ENCODE results near the gene EPHB2. TPM values are rescaled to one million over a fixed set of nuclear protein-coding genes. Genes with fewer than 3 reads are reported as not detected.

Gene EPHB2
- total RNA-seq, 1 experiment from 2014 or later, result 4.3 TPM

GRCh38 chr1:22851517-22851916 is 140.9 kb downstream of the EPHB2 start:
- H3K27me3 ChIP-seq (replicated peaks), result peaks cover 4% of the 10 kb centered on the region; the same call in 1 of the 2 replicates
- no peak overlapping the region for H3K27ac ChIP-seq
- no peaks in the 10 kb centered on the region for H3K36me3 ChIP-seq
- no peaks in the 10 kb centered on the region for H3K9me3 ChIP-seq (replicated peaks)
- no peaks in the 10 kb centered on the region for H3K4me1 ChIP-seq (replicated peaks)
- no peak for DNase-seq (ENCODE audit: low read depth in 1 of 2, low spot score in 2 of 2)
- no peak overlapping the region for H3K4me3 ChIP-seq

GRCh38 chr1:22852144-22852655 is 141.6 kb downstream of the EPHB2 start:
- Histone ChIP-seq H3K27me3 (replicated peaks) (peaks cover 4% of the 10 kb centered on the region; the same call in 1 of the 2 replicates), H3K9me3 (replicated peaks) (no peaks in the 10 kb centered on the region), H3K36me3 (no peaks in the 10 kb centered on the region), H3K4me3 (no peak overlapping the region), H3K4me1 (replicated peaks) (no peaks in the 10 kb centered on the region), H3K27ac (no peak overlapping the region)
- DNase-seq (ENCODE audit: low read depth in 1 of 2, low spot score in 2 of 2), result no peak

- H3K4me1 ChIP-seq (replicated peaks), result no peaks in the 10 kb centered on the region
- peaks cover 4% of the 10 kb centered on the region; the same call in 1 of the 2 replicates for H3K27me3 ChIP-seq (replicated peaks)
- H3K4me3 ChIP-seq, result no peak overlapping the region
- H3K36me3 ChIP-seq, result no peaks in the 10 kb centered on the region
- no peak overlapping the region for H3K27ac ChIP-seq
- no peaks in the 10 kb centered on the region for H3K9me3 ChIP-seq (replicated peaks)
- DNase-seq (ENCODE audit: low read depth in 1 of 2, low spot score in 2 of 2), result no peak
Observed at GRCh38 chr1:22853651-22854185, 143.1 kb downstream of the EPHB2 start.

- Histone ChIP-seq H3K27ac (no peak overlapping the region), H3K4me1 (replicated peaks) (no peaks in the 10 kb centered on the region)
Observed at GRCh38 chr1:22854688-22855565, 144.3 kb downstream of the EPHB2 start.

GRCh38 chr1:22855668-22856606 is 145.3 kb downstream of the EPHB2 start:
- DNase-seq (ENCODE audit: low read depth in 1 of 2, low spot score in 2 of 2), result no peak
- Histone ChIP-seq H3K4me1 (replicated peaks) (no peaks in the 10 kb centered on the region), H3K36me3 (no peaks in the 10 kb centered on the region), H3K27me3 (replicated peaks) (peaks cover 4% of the 10 kb centered on the region; the same call in 1 of the 2 replicates), H3K9me3 (replicated peaks) (no peaks in the 10 kb centered on the region), H3K4me3 (no peak overlapping the region), H3K27ac (no peak overlapping the region)

More at GRCh38 chr1:22854688-22855565, 144.3 kb downstream of the EPHB2 start:
- H3K4me3 ChIP-seq, result no peak overlapping the region
- H3K9me3 ChIP-seq (replicated peaks), result no peaks in the 10 kb centered on the region
- H3K27me3 ChIP-seq (replicated peaks), result peaks cover 4% of the 10 kb centered on the region; the same call in 1 of the 2 replicates
- no peaks in the 10 kb centered on the region for H3K36me3 ChIP-seq
- DNase-seq (ENCODE audit: low read depth in 1 of 2, low spot score in 2 of 2), result no peak

GRCh38 chr1:22857661-22858060 is 147.0 kb downstream of the EPHB2 start:
- Histone ChIP-seq H3K27ac (no peak overlapping the region), H3K36me3 (no peaks in the 10 kb centered on the region), H3K9me3 (replicated peaks) (no peaks in the 10 kb centered on the region), H3K27me3 (replicated peaks) (peaks cover 4% of the 10 kb centered on the region; the same call in 1 of the 2 replicates), H3K4me1 (replicated peaks) (no peaks in the 10 kb centered on the region), H3K4me3 (no peak overlapping the region)
- no peak for DNase-seq (ENCODE audit: low read depth in 1 of 2, low spot score in 2 of 2)

GRCh38 chr1:22860414-22860800 is 149.8 kb downstream of the EPHB2 start:
- H3K9me3 ChIP-seq (replicated peaks), result no peaks in the 10 kb centered on the region

GRCh38 chr1:22860883-22861385 is 150.3 kb downstream of the EPHB2 start:
- Histone ChIP-seq H3K4me3 (no peak overlapping the region), H3K4me1 (replicated peaks) (no peaks in the 10 kb centered on the region), H3K36me3 (no peaks in the 10 kb centered on the region), H3K27ac (no peak overlapping the region), H3K9me3 (replicated peaks) (no peaks in the 10 kb centered on the region), H3K27me3 (replicated peaks) (no peaks in the 10 kb centered on the region)
- DNase-seq (ENCODE audit: low read depth in 1 of 2, low spot score in 2 of 2), result no peak

More at GRCh38 chr1:22860414-22860800, 149.8 kb downstream of the EPHB2 start:
- H3K4me3 ChIP-seq, result no peak overlapping the region
- peaks cover 2% of the 10 kb centered on the region; the same call in 1 of the 2 replicates for H3K27me3 ChIP-seq (replicated peaks)
- no peak for DNase-seq (ENCODE audit: low read depth in 1 of 2, low spot score in 2 of 2)
- no peaks in the 10 kb centered on the region for H3K36me3 ChIP-seq
- no peak overlapping the region for H3K27ac ChIP-seq
- H3K4me1 ChIP-seq (replicated peaks), result no peaks in the 10 kb centered on the region

GRCh38 chr1:22861764-22862440 is 151.3 kb downstream of the EPHB2 start:
- DNase-seq (ENCODE audit: low read depth in 1 of 2, low spot score in 2 of 2), result peak in 1 of 2 experiments; percentile 12
- no peaks in the 10 kb centered on the region for H3K9me3 ChIP-seq (replicated peaks)
- no peaks in the 10 kb centered on the region for H3K27me3 ChIP-seq (replicated peaks)
- H3K4me1 ChIP-seq (replicated peaks), result no peaks in the 10 kb centered on the region
- no peak overlapping the region for H3K4me3 ChIP-seq
- H3K27ac ChIP-seq, result no peak overlapping the region
- H3K36me3 ChIP-seq, result no peaks in the 10 kb centered on the region

- Histone ChIP-seq H3K36me3 (no peaks in the 10 kb centered on the region), H3K9me3 (replicated peaks) (no peaks in the 10 kb centered on the region), H3K27me3 (replicated peaks) (no peaks in the 10 kb centered on the region), H3K27ac (no peak overlapping the region), H3K4me3 (no peak overlapping the region), H3K4me1 (replicated peaks) (no peaks in the 10 kb centered on the region)
- DNase-seq (ENCODE audit: low read depth in 1 of 2, low spot score in 2 of 2), result no peak
Observed at GRCh38 chr1:22862752-22863151, 152.1 kb downstream of the EPHB2 start.

GRCh38 chr1:22863766-22864165 is 153.1 kb downstream of the EPHB2 start:
- peaks cover 4% of the 10 kb centered on the region for H3K9me3 ChIP-seq (replicated peaks)
- H3K27ac ChIP-seq, result no peak overlapping the region
- no peaks in the 10 kb centered on the region for H3K27me3 ChIP-seq (replicated peaks)
- H3K4me1 ChIP-seq (replicated peaks), result no peaks in the 10 kb centered on the region
- no peaks in the 10 kb centered on the region for H3K36me3 ChIP-seq
- DNase-seq (ENCODE audit: low read depth in 1 of 2, low spot score in 2 of 2), result no peak
- H3K4me3 ChIP-seq, result no peak overlapping the region

- Histone ChIP-seq H3K27ac (no peak overlapping the region), H3K36me3 (no peaks in the 10 kb centered on the region), H3K27me3 (replicated peaks) (no peaks in the 10 kb centered on the region), H3K9me3 (replicated peaks) (peaks cover 5% of the 10 kb centered on the region), H3K4me3 (no peak overlapping the region), H3K4me1 (replicated peaks) (no peaks in the 10 kb centered on the region)
- no peak for DNase-seq (ENCODE audit: low read depth in 1 of 2, low spot score in 2 of 2)
Observed at GRCh38 chr1:22864886-22865285, 154.2 kb downstream of the EPHB2 start.

GRCh38 chr1:22865736-22866135 is 155.1 kb downstream of the EPHB2 start:
- no peaks in the 10 kb centered on the region for H3K27me3 ChIP-seq (replicated peaks)
- no peak overlapping the region for H3K27ac ChIP-seq
- no peaks in the 10 kb centered on the region for H3K4me1 ChIP-seq (replicated peaks)
- no peak for DNase-seq (ENCODE audit: low read depth in 1 of 2, low spot score in 2 of 2)
- H3K9me3 ChIP-seq (replicated peaks), result peaks cover 5% of the 10 kb centered on the region
- H3K4me3 ChIP-seq, result no peak overlapping the region
- H3K36me3 ChIP-seq, result no peaks in the 10 kb centered on the region
